B cell (primary cell): Measurements from ENCODE around the gene LILRB3. TPM values are rescaled to one million over a fixed set of nuclear protein-coding genes. Genes with fewer than 3 reads are reported as not detected.

Experiments
- ATAC-seq: fragments of 200-7000 bp; cut with Tn5 transposase; one replicate; pipeline ENCODE4 v1.10.0; 2021; ENCODE audit warnings: low read depth, mild to moderate bottlenecking, moderate number of reproducible peaks, moderate library complexity
- CTCF ChIA-PET: fragments of 350-600 bp; sonication (Branson Sonifier 250); formaldehyde crosslinking; loops from one replicate; lab custom pipeline; 2021; ENCODE audit warnings: antibody characterized with exemption, inconsistent platforms; lab: Charles Lee
- POLR2A ChIA-PET: fragments of 350-600 bp; sonication (Branson Sonifier 250); formaldehyde crosslinking; loops from one replicate; lab custom pipeline; 2021; ENCODE audit warnings: antibody characterized with exemption; lab: Charles Lee
- DNase-seq: peaks from one replicate; pipeline ENCODE4 v3.0.0; 2013
- H2AFZ ChIP-seq: 2 replicates; pipeline ENCODE4 v1.6.1; 2012; ENCODE audit warnings: mild to moderate bottlenecking, low read depth, low read length; ENCODE audit not compliant: insufficient read depth, poor library complexity, severe bottlenecking
- H3K27ac ChIP-seq, 2 donors: 1 replicate in 1 of 2; 2 replicates in 1 of 2; pipeline ENCODE4 v1.5.1; 2012 to 2013; ENCODE audit warnings: low read length in 2 of 2, mild to moderate bottlenecking in 2 of 2, moderate library complexity in 1 of 2
- H3K27me3 ChIP-seq, 4 experiments: fragments of 200-600 bp in 1 of 4; sonication (generic) in 1 of 4; replicated peaks in 1 of 4; 1 replicate in 2 of 4; 2 replicates in 2 of 4; pipeline versions ENCODE4 v1.6.1 to v1.7.0; 2013 to 2016; ENCODE audit warnings: low read length in 3 of 4, mild to moderate bottlenecking in 2 of 4, mixed read lengths in 1 of 4, moderate library complexity in 1 of 4; ENCODE audit not compliant: insufficient read depth in 4 of 4, control insufficient read depth in 3 of 4; ENCODE audit errors: control extremely low read depth in 1 of 4
- H3K36me3 ChIP-seq, 2 experiments: replicated peaks in 1 of 2; 1 replicate in 1 of 2; 2 replicates in 1 of 2; pipeline versions ENCODE4 v1.6.1 to v1.7.1; 2013; ENCODE audit warnings: low read length in 1 of 2; ENCODE audit not compliant: insufficient read depth in 2 of 2, control insufficient read depth in 1 of 2; ENCODE audit errors: control extremely low read depth in 1 of 2, extremely low read depth in 1 of 2
- H3K4me1 ChIP-seq, 2 donors: fragments of 200-600 bp in 1 of 2; sonication (generic) in 1 of 2; 1 replicate in 1 of 2; 2 replicates in 1 of 2; pipeline versions ENCODE4 v1.5.1 to v1.6.1; 2013 to 2017; ENCODE audit warnings: low read length in 2 of 2; ENCODE audit not compliant: control insufficient read depth in 2 of 2, insufficient read depth in 2 of 2
- H3K4me2 ChIP-seq: replicated peaks from 2 replicates; pipeline ENCODE3; 2012; ENCODE audit warnings: mild to moderate bottlenecking, low read depth, low read length; ENCODE audit not compliant: poor library complexity, severe bottlenecking
- H3K4me3 ChIP-seq, 5 experiments: fragments of 200-600 bp in 1 of 5; sonication (generic) in 1 of 5; 1 replicate in 3 of 5; 2 replicates in 2 of 5; pipeline versions ENCODE4 v1.5.1 to v1.7.0; 2011 to 2016; ENCODE audit warnings: low read length in 4 of 5, mild to moderate bottlenecking in 4 of 5, low read depth in 2 of 5, control low read depth in 1 of 5, moderate library complexity in 1 of 5; ENCODE audit not compliant: insufficient read depth in 1 of 5; ENCODE audit errors: control extremely low read depth in 1 of 5, extremely low read depth in 1 of 5
- H3K79me2 ChIP-seq: fragments of 200-600 bp; sonication (generic); one replicate; pipeline ENCODE4 v1.6.0; 2016; ENCODE audit warnings: low read length; ENCODE audit not compliant: control insufficient read depth, insufficient read depth
- H3K9ac ChIP-seq: fragments of 200-600 bp; sonication (generic); 2 replicates; pipeline ENCODE4 v1.6.1; 2017; ENCODE audit warnings: mild to moderate bottlenecking, low read length, moderate library complexity
- H3K9me3 ChIP-seq, 3 donors: one replicate each; pipeline versions ENCODE4 v1.6.1 to v1.7.1; 2013; ENCODE audit warnings: low read length in 2 of 3; ENCODE audit not compliant: control insufficient read depth in 2 of 3, insufficient read depth in 1 of 3; ENCODE audit errors: control extremely low read depth in 1 of 3
- H4K20me1 ChIP-seq: 2 replicates; pipeline ENCODE4 v1.6.0; 2012; ENCODE audit warnings: mild to moderate bottlenecking, low read length; ENCODE audit not compliant: insufficient read depth, control insufficient read depth, poor library complexity, severe bottlenecking
- H3K27ac Mint-ChIP-seq: one replicate; pipeline ENCODE4 v1.8.0; 2021; ENCODE audit warnings: mixed read lengths
- H3K27me3 Mint-ChIP-seq: one replicate; pipeline ENCODE4 v1.8.0; 2021; ENCODE audit warnings: mixed read lengths
- H3K4me1 Mint-ChIP-seq: one replicate; pipeline ENCODE4 v1.8.0; 2021; ENCODE audit warnings: mixed read lengths
- H3K4me3 Mint-ChIP-seq: one replicate; pipeline ENCODE4 v1.8.0; 2021; ENCODE audit warnings: mixed read lengths
- H3K9me3 Mint-ChIP-seq: one replicate; pipeline ENCODE4 v1.8.0; 2022; ENCODE audit warnings: mixed read lengths; ENCODE audit not compliant: insufficient read depth
- EZH2 ChIP-seq: IDR thresholded peaks from 2 replicates; pipeline ENCODE4 v1.6.1; 2012; ENCODE audit warnings: borderline replicate concordance, low read depth, mild to moderate bottlenecking, moderate library complexity, low read length; ENCODE audit not compliant: insufficient read depth, poor library complexity, severe bottlenecking
- WGBS: methylation state at CpG from one replicate; pipeline ENCODE4 v1.1.5; 2013; ENCODE audit warnings: missing lambda C conversion rate; ENCODE audit not compliant: insufficient coverage; 5-methylcytosine and 5-hydroxymethylcytosine counted together
- intact Hi-C: fragments of 100-400 bp; cut with micrococcal nuclease; formaldehyde crosslinking; loops from one replicate; pipeline ENCODE4 v1.10.0; 2022
- polyA plus RNA-seq: library from polyadenylated mRNA; depleted of rRNA; stranded (reverse); fragments of >200 nt; gene quantifications from 2 replicates; pipeline ENCODE4 v1.2.3, GENCODE V29; 2012
- total RNA-seq, 2 donors: library from RNA; stranded (reverse); fragments of 120-200 nt in 1 of 2; gene quantifications; 1 replicate in 1 of 2; 2 replicates in 1 of 2; pipeline versions ENCODE4 v1.2.3 to v1.2.4, GENCODE V29; 2013 to 2022
- TF ChIP-seq, protein P1 (sequence below): fragments of 200-600 bp; IDR thresholded peaks from one replicate; pipeline ENCODE4 v1.8.0; 2022; ENCODE audit warnings: antibody characterized with exemption, mild to moderate bottlenecking

LILRB3 gene
- total and polyA plus RNA-seq, 2 donors (not counting 1 experiment from before 2014, with no cell fraction given) = 0.25 to 2.3 TPM

DNA sequence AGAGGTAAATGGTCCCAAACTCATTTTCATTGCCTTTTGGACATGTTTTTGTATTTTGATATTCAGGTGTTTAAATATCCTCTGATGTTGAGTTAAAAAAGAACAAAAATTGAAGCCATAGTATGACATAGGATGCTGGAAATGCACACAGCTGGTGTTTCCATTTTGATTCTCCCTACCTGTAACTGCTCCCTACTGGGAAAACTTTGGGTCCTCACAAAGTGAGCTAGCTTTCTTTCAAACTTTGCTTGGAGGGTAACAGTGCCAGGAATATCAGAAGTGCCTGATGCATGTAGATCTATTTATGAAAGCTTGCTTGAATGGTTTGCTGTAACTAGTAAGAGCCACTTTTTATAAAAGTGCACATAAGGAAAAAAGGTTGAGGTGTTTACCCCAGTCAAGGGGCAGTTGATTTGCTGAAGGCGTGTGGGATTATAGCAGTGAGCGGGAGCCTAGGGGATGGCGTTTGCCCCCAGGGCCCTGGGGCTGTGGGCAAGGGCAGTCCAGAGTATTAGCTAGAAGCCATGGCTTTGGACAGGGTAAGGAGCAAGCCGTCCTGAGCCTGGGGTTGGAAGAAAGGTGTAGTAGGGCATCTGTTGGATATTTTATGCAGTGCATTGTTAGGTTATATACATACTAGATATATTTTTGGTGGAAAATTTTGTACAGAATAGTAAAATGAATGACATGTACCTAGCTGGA lies 17.9 kb downstream of the LILRB3 start:
- Histone ChIP-seq H4K20me1 (peaks cover 90% of the 10 kb centered on the region), H2AFZ (no peak overlapping the region), H3K27ac (no peak overlapping the region), H3K4me1 (peaks cover 50 to 80% of the 10 kb centered on the region in 2 donors), H3K9me3 (no peaks in the 10 kb centered on the region), H3K4me3 (no peak overlapping the region), H3K36me3 (peaks cover 7 to 67% of the 10 kb centered on the region in 2 experiments), H3K79me2 (peaks cover 92% of the 10 kb centered on the region), H3K4me2 (peak overlapping the region; percentile 13), H3K9ac (no peak overlapping the region), H3K27me3 (no peaks in the 10 kb centered on the region)
- CTCF ChIA-PET = interaction anchor here (0.6 to 1.3 kb wide), 3 partner anchors 14 to 31 kb away, joined by 3 to 4 read pairs (median 3); partner anchors contain the start of gene TSEN34
- intact Hi-C loops = loop anchor here (5.0 kb wide), 1 partner anchor 1472 kb away; the partner anchor contains the start of gene EPN1
- Mint-ChIP-seq H3K27me3 (no peaks in the 10 kb centered on the region), H3K4me1 (peaks cover 78% of the 10 kb centered on the region), H3K9me3 (no peaks in the 10 kb centered on the region), H3K4me3 (no peak overlapping the region), H3K27ac (no peak overlapping the region)
- TF ChIP-seq, protein P1, sequence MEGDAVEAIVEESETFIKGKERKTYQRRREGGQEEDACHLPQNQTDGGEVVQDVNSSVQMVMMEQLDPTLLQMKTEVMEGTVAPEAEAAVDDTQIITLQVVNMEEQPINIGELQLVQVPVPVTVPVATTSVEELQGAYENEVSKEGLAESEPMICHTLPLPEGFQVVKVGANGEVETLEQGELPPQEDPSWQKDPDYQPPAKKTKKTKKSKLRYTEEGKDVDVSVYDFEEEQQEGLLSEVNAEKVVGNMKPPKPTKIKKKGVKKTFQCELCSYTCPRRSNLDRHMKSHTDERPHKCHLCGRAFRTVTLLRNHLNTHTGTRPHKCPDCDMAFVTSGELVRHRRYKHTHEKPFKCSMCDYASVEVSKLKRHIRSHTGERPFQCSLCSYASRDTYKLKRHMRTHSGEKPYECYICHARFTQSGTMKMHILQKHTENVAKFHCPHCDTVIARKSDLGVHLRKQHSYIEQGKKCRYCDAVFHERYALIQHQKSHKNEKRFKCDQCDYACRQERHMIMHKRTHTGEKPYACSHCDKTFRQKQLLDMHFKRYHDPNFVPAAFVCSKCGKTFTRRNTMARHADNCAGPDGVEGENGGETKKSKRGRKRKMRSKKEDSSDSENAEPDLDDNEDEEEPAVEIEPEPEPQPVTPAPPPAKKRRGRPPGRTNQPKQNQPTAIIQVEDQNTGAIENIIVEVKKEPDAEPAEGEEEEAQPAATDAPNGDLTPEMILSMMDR = no peak
- no peak for TF ChIP-seq EZH2
- ATAC-seq (no peak), DNase-seq (no peak)
- WGBS = 100% methylated on average over 2 of the region's 4 CpGs
- POLR2A ChIA-PET = no interaction called here

DNA sequence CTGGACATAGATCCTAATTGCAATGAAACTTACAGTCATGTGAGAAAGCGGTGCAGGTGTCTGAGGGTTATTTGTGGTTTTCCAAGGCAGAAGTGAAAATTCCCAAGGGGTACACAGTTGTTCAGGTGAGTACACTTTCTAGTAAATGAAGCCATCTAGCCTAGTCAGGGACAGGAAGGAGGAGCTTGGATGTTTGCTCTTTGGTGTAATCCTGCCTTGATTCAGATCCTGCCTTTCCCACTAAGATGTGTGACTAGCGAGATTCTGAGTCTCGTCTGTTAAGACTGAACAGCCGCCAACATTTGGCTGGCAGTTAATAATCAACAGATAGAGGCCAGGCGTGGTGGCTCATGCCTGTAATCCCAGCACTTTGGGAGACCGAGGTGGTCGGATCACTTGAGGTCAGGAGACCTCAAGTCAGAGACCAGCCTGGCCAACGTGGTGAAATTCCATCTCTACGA lies 19.6 kb downstream of the LILRB3 start:
- ChIA-PET POLR2A (interaction anchor here (4.8 kb wide), 1 partner anchor 13 kb away, joined by 73 read pairs; the partner anchor contains the start of genes MBOAT7 and TSEN34), CTCF (interaction anchor here (4.9 kb wide), 1 partner anchor 14 kb away, joined by 30 read pairs; the partner anchor contains the start of genes MBOAT7 and TSEN34)
- no peak for TF ChIP-seq EZH2
- TF ChIP-seq, protein P1 = no peak
- Mint-ChIP-seq H3K27ac (peak overlapping the region; percentile 46), H3K4me1 (peaks cover 71% of the 10 kb centered on the region), H3K27me3 (no peaks in the 10 kb centered on the region), H3K4me3 (peak overlapping the region; percentile 96), H3K9me3 (no peaks in the 10 kb centered on the region)
- DNase-seq (peak; percentile 23), ATAC-seq (no peak)
- peaks cover 46 to 66% of the 10 kb centered on the region in 2 donors for H3K4me1 ChIP-seq
- H3K27me3 ChIP-seq = no peaks in the 10 kb centered on the region
- no peak overlapping the region for H3K4me3 ChIP-seq
- H3K27ac ChIP-seq = no peak overlapping the region
- WGBS = 79% methylated on average over 8 of the region's 9 CpGs
- intact Hi-C loops = loop anchor here (5.0 kb wide), 1 partner anchor 1474 kb away; the partner anchor contains the start of gene EPN1
- H4K20me1 ChIP-seq = peaks cover 73% of the 10 kb centered on the region
- H3K9ac ChIP-seq = peak overlapping the region; percentile 1
- no peak overlapping the region for H2AFZ ChIP-seq
- H3K4me2 ChIP-seq = peak overlapping the region; percentile 88
- H3K36me3 ChIP-seq = peaks cover 7 to 67% of the 10 kb centered on the region in 2 experiments
- peaks cover 76% of the 10 kb centered on the region for H3K79me2 ChIP-seq
- no peaks in the 10 kb centered on the region for H3K9me3 ChIP-seq
